Measurements from ENCODE around the gene SF3A2. TPM values are rescaled to one million over a fixed set of nuclear protein-coding genes. Genes with fewer than 3 reads are reported as not detected.
"Not testable (repeated sequence)": the region's sequence is repeated elsewhere in the genome, so short reads cannot be mapped to it uniquely, and the experiment has no call there.

The SF3A2 gene
- total and polyA plus RNA-seq, 8 donors: 25.0 to 64.0 (median 31.6) TPM

DNA sequence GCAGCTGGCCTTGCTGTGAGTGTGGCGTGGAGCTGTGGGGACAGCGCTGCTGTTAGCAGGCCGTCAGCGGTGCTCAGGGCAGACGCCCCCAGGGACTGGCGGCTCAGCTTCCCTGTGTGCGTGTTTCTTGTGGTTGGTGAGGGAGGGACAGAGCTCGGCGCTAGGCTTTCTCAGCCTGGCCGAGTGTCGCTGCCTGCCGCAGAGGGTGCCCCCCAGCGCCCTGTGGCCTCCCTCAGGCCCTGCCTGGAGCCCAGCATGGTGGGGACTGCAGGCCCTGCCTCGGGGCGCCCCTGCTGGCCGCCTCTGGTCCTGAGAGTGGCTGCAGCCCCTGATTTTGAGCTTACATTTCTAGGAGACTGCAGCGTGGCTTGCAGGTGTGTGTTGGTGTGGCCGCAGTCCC, 37.4 kb upstream of the SF3A2 start:
- DNase-seq: no peak
- peak in 2 of 4 donors; percentile 23 to 30 for ATAC-seq
- TF ChIP-seq, protein P1, sequence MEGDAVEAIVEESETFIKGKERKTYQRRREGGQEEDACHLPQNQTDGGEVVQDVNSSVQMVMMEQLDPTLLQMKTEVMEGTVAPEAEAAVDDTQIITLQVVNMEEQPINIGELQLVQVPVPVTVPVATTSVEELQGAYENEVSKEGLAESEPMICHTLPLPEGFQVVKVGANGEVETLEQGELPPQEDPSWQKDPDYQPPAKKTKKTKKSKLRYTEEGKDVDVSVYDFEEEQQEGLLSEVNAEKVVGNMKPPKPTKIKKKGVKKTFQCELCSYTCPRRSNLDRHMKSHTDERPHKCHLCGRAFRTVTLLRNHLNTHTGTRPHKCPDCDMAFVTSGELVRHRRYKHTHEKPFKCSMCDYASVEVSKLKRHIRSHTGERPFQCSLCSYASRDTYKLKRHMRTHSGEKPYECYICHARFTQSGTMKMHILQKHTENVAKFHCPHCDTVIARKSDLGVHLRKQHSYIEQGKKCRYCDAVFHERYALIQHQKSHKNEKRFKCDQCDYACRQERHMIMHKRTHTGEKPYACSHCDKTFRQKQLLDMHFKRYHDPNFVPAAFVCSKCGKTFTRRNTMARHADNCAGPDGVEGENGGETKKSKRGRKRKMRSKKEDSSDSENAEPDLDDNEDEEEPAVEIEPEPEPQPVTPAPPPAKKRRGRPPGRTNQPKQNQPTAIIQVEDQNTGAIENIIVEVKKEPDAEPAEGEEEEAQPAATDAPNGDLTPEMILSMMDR (IDR thresholded peaks at IDR 0.05): no peak
- Histone ChIP-seq H3K4me3 (no peak overlapping the region), H3K27me3 (no peaks in the 10 kb centered on the region), H3K9me3 (no peaks in the 10 kb centered on the region), H3K27ac (no peak overlapping the region), H3K4me1 (no peaks in the 10 kb centered on the region), H3K36me3 (peaks cover 0 to 20% (median 0%) of the 10 kb centered on the region in 3 donors)
- WGBS, 2 donors: 86 to 90% methylated on average over 18 of the region's 18 CpGs
- no peak for FAIRE-seq
- intact Hi-C loops (cut with DNase I): no loop called here

DNA sequence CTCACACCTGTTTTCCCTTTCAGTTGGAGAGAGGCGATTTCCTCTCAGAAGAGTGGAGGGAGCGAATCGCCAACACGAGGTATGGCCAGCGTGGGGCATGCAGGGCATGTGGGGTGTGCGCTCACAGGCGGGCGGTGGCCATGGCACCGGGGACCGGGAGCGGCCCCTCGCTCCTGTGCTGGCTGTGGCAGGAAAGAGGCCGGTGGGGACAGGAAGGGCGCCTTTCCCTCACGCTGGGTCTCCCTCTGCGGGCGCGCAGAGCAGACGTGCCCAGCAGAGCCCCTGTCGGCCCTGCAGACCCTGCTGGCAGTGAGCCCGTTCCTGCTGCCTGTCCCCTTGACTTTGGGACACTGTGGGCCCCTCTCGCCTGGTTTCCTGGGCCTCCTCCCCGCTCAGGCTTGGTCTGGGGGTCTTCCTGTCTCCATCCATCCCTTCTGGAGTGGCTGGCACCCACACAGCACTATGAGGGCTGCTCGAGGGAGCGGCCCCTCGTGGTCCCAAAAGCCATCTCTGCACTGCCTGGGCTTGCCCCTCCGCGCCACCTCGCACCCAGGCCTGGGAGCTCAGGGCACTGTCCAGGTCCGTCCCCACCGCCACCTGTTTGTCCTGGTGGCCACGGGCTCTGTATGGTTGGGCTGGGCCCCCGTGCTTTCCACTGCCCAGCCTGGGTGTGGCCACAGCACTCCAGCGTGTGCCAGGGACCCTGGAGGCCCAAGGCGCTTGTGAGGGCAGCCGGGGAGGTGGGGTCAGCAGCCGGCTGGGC, 36.6 kb upstream of the SF3A2 start:
- ATAC-seq: no peak
- TF ChIP-seq, protein P1 (IDR thresholded peaks at IDR 0.05): no peak
- H3K9me3 ChIP-seq: no peaks in the 10 kb centered on the region
- no peak for FAIRE-seq
- H3K27ac ChIP-seq: no peak overlapping the region
- no peak overlapping the region for H3K4me3 ChIP-seq
- whole genome bisulfite sequencing, 2 donors: 91 to 96% methylated on average over 36 to 37 of the region's 37 CpGs
- no peaks in the 10 kb centered on the region for H3K27me3 ChIP-seq
- DNase-seq: peak in 1 of 6 donors; percentile 59
- H3K4me1 ChIP-seq: no peaks in the 10 kb centered on the region
- H3K36me3 ChIP-seq: peaks cover 0 to 14% (median 0%) of the 10 kb centered on the region in 3 donors
- intact Hi-C loops (cut with DNase I): no loop called here

DNA sequence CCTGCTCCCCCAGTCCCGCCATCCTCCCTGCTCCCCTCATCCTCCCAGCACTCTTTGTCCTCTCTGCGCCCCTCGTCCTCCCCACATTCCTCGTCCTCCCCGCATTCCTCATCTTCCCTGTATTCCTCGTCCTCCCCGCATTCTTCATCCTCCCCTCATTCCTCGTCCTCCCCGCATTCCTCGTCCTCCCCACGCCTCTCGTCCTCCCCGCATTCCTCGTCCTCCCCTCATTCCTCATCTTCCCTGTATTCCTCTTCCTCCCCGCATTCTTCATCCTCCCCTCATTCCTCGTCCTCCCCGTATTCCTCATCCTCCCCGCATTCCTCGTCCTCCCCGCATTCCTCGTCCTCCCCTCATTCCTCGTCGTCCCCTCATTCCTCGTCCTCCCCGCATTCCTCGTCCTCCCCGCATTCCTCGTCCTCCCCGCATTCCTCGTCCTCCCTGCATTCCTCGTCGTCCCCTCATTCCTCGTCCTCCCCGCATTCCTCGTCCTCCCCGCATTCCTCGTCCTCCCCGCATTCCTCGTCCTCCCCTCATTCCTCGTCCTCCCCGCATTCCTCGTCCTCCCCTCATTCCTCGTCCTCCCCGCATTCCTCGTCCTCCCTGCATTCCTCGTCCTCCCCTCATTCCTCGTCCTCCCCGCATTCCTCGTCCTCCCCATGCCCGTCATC, 35.9 kb upstream of the SF3A2 start:
- H3K36me3 ChIP-seq: peaks cover 0 to 14% (median 0%) of the 10 kb centered on the region in 3 donors
- H3K4me1 ChIP-seq; H3K4me3 ChIP-seq; ATAC-seq; DNase-seq; H3K9me3 ChIP-seq; intact Hi-C loops (cut with DNase I); H3K27ac ChIP-seq; H3K27me3 ChIP-seq; FAIRE-seq: not testable (repeated sequence)
- WGBS, 2 donors: 95% methylated on average over 45 to 50 of the region's 50 CpGs

DNA sequence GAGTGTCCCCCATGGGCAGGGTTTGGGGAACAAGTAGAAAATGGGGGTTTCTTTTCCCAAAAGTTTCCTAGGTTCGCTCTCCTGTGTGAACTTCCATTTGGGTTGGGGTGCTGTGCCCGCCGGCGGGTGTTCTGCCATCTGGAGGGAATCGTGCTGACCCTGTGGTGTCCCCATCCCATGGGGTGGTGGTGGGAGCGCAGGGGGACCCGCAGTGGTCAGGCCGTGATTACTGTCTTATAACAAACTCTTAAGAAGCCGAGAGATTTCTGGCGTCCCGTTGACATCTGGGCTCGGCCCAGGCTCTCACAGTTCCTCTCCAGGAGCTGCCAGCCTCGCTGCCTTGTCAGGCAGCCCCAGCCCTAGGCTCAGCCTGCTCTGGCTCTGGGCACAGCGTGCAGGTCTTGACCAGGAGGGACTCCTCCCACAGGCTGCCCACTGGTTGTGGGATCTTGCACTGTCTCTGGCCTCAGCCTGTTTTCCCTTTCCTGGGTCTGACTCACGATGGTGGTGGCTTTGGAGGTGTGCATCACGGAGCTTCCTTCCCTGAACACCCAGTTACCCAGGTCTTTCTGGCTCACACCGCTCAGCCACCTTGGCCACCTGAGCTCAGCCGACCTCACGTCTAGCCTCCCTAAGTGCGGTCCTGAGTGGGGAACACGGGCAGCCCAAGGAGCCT, 35.0 kb upstream of the SF3A2 start:
- no peak for DNase-seq
- peaks cover 0 to 16% (median 0%) of the 10 kb centered on the region in 3 donors for H3K36me3 ChIP-seq

DNA sequence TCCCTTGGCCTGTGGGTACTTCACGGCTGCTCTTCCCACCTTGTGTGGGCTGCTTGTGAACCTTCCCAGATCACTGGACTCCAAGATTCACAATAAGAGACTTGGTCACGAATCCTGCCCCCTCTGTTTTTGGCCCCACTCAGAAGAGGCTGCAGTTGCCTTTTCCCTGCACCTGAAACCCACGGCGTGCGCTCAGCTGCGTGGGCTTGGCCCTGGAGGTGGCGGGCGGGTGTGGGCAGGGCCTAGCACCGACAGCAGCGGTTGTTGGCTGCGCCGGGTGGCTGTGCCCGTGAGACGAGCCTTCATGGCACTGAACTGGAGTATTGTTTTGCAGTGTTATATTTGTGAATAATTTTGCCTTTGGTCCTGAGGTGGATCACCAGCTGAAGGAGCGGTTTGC, 34.3 kb upstream of the SF3A2 start:
- TF ChIP-seq, protein P1 (IDR thresholded peaks at IDR 0.05): no peak
- H3K9me3 ChIP-seq: no peaks in the 10 kb centered on the region
- DNase-seq (no peak), ATAC-seq (no peak), FAIRE-seq (no peak)
- no peaks in the 10 kb centered on the region for H3K4me1 ChIP-seq
- 90 to 91% methylated on average over 15 of the region's 15 CpGs for WGBS, 2 donors
- peaks cover 0 to 17% (median 0%) of the 10 kb centered on the region in 3 donors for H3K36me3 ChIP-seq
- no peak overlapping the region for H3K4me3 ChIP-seq
- intact Hi-C loops (cut with DNase I): no loop called here
- H3K27me3 ChIP-seq: no peaks in the 10 kb centered on the region
- no peak overlapping the region for H3K27ac ChIP-seq

More for the DNA sequence above, 35.0 kb upstream of the SF3A2 start:
- H3K9me3 ChIP-seq: no peaks in the 10 kb centered on the region
- no peaks in the 10 kb centered on the region for H3K4me1 ChIP-seq
- intact Hi-C loops (cut with DNase I): no loop called here
- no peak overlapping the region for H3K4me3 ChIP-seq
- no peaks in the 10 kb centered on the region for H3K27me3 ChIP-seq
- ATAC-seq (no peak), FAIRE-seq (no peak)
- WGBS, 2 donors: 93 to 94% methylated on average over 21 of the region's 21 CpGs
- TF ChIP-seq, protein P1 (IDR thresholded peaks at IDR 0.05): no peak
- no peak overlapping the region for H3K27ac ChIP-seq

Measured in pancreas (tissue), 10 donors.